HG02571 (cell line): ENCODE measurements around the gene CERT1.
A peak's percentile ranks its signal among the peaks of the same experiment; 100 is the strongest.
"Not testable (repeated sequence)": the region's sequence is repeated elsewhere in the genome, so short reads cannot be mapped to it uniquely, and the experiment has no call there.

Source experiments
- ATAC-seq: cut with Tn5 transposase; IDR thresholded peaks from one replicate; pipeline ENCODE4 v1.9.1; 2021; ENCODE audit warnings: mild to moderate bottlenecking, moderate library complexity; ENCODE audit not compliant: unreplicated experiment

CERT1 gene

DNA sequence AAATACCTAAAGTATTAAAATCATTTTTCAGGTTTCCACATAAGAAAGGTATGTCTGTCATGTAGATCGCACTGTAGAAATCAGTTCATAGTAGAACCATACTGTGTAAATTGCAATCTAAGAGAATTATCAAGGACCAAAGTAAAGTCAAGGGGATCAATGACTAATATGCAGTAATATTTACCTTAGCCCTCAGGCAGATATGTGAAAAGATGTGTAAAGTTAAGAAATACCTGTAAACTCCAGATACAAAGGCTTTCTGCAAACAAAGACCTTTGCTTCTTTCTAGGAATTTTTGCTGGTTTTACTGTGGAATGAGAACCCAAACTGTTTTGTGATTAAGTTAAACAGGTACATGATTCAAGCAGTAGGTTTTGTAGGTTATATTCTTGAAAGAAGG lies 11.8 kb upstream of the CERT1 start:
- ATAC-seq, result no peak

DNA sequence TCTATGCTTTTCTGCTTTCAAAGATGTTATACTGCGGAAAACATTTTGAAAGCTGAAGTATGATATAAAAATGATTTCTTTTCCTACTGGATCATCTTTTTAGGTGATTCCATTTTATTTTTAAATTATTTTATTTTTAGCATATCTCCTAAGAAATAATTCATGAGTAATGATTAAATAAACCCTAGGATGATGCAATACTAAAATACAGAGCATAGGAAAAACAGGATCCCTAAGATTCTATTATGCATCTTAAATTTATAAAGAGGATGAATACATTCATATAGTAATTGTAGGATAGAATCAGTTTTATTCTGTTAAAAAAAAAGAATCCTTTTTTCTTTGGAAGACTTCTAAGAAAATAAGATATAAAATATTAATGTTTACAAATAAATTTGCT lies 11.1 kb upstream of the CERT1 start:
- no peak for ATAC-seq

DNA sequence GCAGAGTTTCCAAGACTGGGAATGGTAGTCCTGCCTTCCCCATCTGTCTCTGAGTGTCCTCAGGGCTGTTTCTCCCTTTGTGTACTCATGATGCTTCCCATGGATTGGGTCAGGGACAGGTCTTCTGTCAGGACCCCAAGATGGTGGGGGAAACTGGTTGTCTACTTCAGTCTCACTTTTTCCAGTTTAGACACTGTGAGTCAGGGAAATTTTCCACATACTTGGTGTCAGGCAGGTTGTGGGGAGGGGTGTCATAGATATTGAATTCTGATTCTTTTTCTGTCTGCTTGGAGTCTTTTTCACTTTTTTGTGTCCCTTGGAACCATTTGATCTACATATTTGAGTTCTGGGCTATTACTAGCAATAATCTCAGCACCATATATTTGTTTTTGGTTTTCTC lies 10.6 kb upstream of the CERT1 start:
- ATAC-seq, result no peak

DNA sequence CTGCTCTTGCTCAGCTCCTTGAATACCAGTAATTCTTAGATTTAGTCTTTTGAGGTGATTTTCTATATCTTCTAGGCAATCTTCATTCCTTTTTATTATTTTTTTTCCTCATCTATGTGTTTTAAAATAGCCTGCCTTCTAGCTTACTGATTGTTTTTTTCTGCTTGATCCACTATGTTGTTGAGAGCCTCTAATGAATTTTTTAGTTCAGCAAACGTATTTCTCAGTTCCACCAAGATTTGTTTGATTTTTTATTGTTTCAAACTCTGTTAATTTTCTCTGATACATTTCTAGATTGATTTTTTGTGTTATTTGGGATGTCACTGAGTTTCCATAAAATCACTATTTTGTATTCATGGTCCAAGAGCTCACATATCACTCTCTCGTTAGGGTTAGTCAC lies 9.8 kb upstream of the CERT1 start:
- no peak for ATAC-seq

DNA sequence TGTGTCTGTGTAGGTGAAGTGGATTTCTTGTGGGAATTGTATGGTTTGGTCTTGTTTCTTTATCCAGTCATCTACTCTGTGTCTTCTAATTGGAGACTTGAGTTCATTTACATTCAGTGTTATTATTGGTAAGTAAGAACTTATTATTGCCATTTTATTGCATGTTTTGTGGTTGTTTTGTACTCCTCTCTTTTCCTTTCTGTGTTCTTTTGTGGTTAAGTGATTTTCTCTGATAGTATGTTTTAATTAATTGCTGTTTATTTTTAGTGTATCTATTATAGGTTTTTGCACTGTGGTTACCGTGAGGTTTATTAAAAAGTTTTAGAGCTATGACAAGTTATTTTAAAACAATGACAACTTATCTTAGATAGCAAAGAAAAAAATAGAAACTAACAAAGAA lies 8.3 kb upstream of the CERT1 start:
- no peak for ATAC-seq

DNA sequence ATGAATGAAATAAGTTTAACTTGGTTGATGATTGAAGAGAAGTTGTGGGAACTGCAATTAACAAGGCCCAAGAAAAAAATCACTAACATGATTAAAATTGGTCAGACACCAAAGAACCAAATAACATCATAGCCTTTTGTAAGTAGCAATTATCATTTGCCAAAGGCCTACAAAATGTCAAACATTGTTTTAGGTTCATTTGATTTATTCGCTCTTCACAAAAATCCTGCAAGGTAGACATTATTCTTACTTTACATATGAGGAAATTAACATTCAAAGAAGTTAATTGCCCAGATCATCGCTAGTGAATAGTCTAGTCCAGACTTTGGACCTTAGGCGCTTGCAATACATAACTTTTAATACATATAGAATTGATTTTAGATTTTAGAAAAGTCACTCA lies 2.9 kb upstream of the CERT1 start:
- ATAC-seq, result no peak

DNA sequence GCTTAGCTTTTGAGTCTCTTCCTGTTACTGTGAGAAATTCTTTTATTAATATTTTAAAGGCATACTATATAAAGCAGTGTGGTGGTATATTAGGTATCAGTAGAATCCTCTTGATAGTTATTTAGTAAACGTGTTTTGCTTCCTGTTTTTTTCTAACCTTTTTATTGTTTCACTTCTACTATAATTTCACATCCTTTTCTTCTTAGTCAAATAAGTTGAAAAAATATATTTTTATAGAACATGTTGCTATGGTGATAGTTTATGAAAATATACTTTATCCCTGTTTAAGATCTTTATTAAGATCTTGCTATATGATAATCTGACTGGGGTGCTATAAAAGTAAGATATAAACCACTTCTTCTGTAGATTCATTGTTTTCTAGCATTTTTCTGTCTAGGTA lies 2.4 kb upstream of the CERT1 start:
- no peak for ATAC-seq

DNA sequence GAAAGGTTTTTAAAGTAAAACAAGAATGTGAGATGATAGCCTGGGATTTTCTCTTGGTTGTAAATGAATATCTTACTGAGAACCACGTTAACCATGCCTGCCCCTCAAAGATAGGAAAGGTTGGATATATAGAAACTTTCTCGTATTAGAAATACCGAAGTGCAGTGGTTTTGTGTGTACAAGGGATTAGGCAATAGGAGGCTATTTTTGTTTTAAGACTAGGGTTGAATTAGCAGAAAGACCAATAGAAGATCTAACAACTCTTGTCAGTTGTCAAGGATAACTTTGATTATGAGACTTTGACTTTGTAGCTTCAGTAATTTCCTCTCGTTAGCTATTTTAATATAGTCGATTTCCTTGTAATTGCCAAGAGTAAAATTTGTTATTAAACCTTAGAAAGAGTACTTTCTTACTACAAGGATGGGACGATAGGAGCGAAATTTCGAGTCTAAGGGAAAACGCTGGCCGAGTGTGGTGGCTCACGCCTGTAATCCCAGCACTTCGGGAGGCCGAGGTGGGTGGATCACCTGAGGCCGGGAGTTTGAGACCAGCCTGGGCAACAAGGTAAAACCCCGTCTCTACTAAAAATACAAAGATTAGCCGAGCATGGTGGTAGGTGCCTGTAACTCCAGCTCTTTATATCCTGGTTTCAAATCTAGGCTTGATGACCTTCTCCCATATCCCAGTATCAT lies 1.1 kb upstream of the CERT1 start:
- ATAC-seq, result no peak

DNA sequence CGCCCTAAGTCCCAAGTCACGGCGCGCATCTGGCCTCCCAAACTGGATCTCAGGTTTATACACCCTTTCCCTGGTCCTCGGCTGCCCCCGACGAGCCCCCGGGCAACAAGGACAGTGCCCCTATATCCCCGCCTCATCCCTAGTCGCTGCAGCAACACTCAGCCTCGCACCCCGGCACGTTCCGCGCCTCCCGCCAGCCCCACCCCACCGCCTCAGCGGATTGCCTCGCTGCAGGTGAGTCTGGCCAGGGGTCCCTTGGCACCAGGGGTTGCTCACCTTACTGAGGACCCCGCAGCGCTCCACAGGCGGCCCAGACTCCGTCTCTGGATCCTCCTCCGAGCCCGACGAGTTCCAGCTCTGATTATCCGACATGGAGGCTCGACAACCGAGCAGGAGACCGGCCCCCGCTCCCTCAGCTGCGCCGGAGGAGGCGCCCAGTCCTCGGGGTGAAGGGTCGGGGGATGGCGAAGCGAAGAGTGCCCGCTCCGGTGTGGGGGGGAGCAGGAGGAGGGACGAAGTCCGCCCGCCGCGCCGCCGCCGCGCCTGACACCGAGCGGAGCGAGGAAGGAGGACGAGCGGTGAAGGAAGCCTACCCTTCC lies 494 bp downstream of the CERT1 start:
- peak; percentile 25 for ATAC-seq

DNA sequence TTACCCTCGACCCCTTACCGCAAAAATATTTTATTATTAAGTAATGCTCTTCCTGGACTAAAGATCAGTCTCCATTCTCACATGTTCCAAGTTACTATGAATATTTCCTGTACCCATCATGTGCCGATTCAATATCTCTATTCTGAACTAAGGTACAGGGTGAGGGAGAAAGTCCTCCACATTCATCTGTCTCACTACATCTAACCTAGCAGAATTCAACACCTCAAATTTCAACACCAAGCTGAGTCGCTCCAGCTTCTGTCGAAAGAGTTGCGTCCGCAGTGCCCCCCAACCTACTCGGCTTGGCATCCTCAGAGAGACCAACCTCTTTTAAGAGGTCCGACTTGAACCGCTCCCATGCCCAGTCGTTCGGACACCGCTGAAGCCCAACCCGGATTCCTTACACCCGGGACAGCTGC lies 1.0 kb downstream of the CERT1 start:
- peak; percentile 5 for ATAC-seq

DNA sequence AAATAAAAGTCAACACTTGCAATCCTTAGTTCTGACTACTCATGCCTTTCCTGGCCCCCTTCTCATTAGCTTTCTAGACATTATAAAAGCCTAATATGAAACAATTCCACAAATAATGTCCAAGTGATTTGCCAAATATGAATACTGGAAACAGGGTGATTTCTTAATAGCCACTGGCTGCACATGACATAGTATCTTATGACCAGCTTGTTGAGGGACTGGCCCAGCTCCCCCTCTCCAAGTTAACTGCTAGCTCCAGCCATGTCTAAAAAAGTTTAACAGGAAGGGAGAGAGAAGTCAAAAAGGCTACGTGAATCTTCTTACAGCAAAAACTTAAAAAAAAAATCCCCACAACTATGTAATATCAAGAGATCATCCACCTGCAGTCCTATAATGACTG lies 1.5 kb downstream of the CERT1 start:
- ATAC-seq, result no peak

DNA sequence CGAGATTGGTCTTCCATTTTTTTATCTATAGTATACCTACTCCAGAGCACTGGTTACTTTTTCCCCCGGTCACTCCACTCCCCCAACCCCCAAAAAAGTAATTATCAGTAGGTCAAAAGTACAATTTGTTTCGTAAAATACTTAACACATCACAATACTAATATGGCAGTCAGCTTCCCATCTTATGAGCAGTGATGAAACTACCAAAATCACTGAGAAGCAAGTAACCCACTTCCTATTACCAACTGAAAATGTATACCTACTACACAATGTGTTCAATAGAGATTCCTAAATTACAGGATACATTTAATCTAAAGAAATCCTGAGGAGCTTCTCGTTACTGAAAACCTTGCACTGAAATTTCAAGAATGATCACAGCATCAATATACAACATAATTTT lies 1.9 kb downstream of the CERT1 start:
- no peak for ATAC-seq

DNA sequence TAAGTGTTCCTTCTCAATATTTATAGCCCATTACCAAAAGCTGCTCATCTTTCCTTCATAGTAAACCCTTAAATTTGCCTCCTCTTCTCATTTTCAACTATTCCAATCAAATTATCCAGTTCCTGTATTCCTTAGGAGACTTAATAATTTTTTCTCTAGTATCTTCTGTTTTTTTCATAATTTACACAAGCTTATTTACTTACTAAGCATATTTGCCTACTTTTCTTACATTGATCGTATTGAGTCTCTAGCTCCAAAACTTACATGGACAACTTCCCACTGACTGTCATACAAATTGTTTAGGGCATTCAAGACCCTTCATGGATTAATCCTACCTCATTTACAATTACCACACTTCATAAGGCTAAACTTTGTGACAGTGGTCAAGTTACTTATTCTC lies 3.6 kb downstream of the CERT1 start:
- ATAC-seq, result no peak

DNA sequence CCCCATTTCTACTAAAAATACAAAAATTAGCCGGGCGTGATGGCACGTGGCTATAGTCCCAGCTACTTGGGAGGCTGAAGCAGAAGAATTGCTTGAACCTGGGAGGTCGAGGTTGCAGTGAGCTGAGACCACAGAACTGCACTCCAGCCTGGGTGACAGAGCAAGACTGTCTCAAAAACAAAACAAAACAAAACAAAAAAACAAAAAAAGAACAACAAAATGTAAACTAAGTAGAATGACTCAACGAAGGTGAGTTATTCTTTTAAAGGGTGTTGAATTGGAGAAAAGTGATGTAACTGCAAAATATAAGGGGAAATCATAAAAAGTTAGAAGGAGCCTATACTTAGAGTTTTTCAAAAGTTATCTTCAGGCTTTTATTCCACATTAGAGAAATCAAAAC lies 6.3 kb downstream of the CERT1 start:
- ATAC-seq, result not testable (repeated sequence)

DNA sequence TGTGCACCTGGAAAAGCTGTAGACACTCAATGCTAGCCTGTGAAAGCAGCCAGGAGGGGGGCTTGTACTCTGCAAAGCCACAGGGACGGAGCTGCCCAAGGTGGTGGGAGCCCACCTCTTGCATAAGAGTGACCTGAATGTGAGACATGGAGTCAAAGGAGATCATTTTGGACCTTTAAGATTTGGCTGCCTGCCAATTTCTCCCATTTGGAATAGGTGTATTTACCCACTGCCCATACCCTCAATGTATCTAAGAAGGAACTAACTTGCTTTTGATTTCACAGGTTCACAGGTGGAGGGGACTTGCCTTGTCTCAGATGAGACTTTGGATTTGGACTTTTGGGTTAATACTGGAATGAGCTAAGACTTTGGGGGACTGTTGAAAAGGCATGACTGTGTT lies 12.6 kb downstream of the CERT1 start:
- ATAC-seq, result not testable (repeated sequence)

DNA sequence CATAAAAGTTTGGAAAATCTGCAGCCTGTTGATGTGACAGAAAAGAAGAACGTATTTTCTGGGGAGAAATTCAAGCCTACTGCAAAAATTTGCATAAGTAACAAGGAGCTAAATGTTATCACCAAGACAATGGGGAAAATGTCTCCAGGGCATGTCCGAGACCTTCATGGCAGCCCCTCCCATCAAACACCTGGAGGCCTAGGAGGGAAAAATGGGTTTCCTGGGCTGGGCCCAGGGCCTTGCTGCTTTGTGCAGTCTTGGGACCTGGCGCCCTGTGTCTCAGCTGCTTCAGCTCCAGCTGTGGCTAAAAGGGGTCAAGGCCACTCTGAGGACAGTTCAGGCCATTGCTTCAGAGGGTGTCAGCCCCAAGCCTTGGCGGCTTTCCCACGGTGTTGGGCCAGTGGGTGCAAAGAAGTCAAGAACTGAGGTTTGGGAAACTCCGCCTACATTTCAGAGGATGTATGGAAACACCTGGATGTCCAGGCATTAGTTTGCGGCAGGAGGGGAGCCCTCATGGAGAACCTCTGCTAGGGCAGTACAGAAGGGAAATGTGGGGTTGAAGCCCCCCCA lies 13.1 kb downstream of the CERT1 start:
- ATAC-seq, result no peak

DNA sequence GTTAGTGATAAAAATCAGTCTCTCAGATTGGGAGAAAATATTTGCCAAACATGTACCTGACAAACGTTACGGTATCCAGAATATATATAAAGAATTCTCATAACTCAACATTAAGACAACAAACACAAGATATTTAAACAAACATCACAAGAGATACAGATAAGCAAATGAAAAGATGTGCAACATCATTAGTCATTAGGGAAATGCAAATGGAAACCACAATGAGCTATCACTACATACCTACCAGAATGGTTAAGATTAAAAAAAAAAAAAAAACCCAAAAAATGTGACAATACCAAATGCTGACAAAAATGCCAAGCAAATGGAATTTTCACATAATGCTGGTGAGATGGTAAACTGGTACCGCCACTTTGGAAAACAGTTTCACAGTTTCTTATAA lies 15.4 kb downstream of the CERT1 start:
- ATAC-seq, result no peak

DNA sequence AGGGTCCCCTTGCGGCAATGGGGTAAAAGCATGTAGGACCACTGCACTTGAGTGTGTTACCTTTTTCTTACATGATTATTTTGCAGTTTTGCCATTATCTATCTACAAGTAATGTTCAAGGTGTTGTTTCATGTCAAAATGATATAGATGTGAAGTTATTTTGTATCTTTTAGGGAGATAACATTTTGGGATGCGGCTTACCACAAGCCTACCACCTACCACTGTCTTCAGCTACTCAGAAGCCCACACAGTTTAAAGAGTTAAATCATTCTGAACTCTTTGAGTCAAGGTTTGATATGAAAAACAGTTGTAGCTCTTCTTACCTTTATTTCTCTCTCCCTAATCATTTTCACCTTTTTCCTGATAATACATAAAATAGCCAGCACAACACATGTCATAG lies 19.8 kb downstream of the CERT1 start:
- no peak for ATAC-seq

DNA sequence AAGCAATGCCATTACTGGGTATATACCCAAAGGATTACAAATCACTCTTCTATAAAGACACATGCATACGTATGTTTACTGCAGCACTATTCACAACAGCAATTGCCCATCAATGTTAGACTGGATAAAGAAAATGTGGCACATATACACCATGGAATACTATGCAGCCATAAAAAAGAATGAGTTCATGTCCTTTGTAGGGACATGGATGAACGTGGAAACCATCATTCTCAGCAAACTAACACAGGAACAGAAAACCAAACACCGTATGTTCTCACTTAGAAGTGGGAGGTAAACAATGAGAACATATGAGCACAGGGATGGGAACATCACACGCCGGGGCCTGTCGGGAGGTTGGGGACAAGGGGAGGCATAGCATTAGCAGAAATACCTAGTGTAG lies 21.6 kb downstream of the CERT1 start:
- not testable (repeated sequence) for ATAC-seq

DNA sequence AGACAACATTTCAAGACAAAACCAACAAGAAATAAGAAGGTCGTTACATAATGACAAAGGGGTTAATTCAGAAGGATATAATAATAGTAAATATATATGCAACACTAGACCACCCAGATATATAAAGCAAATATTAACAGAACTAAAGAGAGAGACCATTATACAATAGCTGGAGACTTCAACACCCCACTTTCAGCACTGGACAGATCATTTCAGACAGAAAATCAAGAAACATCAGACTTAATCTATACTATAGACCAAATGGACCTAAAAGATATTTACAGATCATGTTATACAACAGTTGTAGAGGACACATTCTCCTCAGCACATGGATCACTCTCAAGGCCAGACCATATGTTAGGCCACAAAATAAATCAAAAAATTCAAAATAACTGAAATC lies 26.8 kb downstream of the CERT1 start:
- ATAC-seq, result no peak

DNA sequence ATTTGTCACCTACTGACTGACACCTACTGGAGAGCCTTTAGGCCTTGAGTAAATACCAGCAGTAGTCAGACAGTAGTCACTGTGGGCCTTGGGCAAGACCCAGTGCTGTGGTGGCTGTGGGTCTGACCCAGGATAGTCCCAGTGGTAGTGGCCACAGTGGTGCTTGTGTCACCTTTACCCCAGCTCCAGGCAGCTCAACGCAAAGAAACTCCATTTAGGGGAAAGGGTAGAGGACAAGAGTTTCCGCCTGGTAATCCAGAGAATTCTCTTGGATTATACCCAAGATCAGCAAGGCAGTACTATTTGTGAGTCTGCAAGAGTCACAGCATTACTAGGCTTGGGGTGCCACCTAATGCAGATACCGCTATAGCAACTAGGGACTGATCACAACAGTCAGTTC lies 28.9 kb downstream of the CERT1 start:
- no peak for ATAC-seq

DNA sequence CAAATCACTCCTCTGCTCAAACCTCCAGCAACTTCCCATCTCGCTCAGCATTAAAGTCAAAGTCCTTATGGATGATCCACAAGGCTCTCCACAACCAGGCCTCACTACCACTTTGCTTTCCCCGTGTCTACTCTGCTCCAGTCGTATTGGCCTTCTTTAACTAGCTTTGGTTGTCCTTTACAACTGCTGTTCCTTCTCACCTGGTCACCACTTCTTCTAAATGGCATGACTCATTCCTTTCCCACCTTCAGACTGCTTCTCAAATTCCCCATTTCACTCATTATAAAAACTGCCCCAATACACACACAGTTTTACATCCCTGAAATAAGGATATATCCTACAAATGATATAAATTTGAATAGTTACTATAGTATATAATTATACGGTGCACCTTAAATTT lies 30.4 kb downstream of the CERT1 start:
- ATAC-seq, result no peak

DNA sequence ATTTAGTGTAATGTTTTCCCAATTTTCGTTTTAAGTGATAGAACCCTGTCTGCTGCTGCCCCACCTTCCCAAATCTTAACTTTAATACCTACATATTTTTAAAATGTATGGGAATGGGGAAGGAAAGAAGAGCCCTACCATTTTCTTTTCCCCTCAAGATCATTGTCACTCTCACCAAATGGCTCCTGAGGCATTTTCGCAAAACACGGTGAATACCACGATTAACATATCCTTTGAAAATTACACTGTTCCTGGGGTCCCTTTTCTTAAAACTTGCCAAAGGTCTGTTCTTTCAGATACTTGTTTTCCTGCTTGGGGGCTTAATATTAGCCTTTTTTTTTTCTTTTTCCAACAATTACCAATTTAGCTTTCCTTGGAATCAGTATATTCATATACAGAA lies 36.1 kb downstream of the CERT1 start:
- ATAC-seq, result no peak
